Measurements from ENCODE around the gene PRR16.

The PRR16 gene

GRCh38 chr5:120682851-120683250, 218.8 kb downstream of the PRR16 start:
- Histone ChIP-seq H2AFZ (ENCODE audit: low read depth, low read length, severe bottlenecking) (no peak overlapping the region), H3K79me2 (ENCODE audit: insufficient read depth, low read length) (no peaks in the 10 kb centered on the region), H3K4me3 (ENCODE audit: insufficient read depth, low read length, poor library complexity, severe bottlenecking) (no peak overlapping the region), H3K9ac (ENCODE audit: low read length) (no peak overlapping the region), H3K4me2 (ENCODE audit: low read depth, low read length, poor library complexity, severe bottlenecking) (no peak overlapping the region), H3K27ac (ENCODE audit: low read depth, low read length) (no peak overlapping the region), H3K36me3 (ENCODE audit: low read length) (no peaks in the 10 kb centered on the region), H3F3A (ENCODE audit: insufficient read depth) (no peaks in the 10 kb centered on the region), H3K27me3 (ENCODE audit: low read length) (no peaks in the 10 kb centered on the region), H3K9me2 (replicated peaks; ENCODE audit: insufficient read depth, low read length) (no peaks in the 10 kb centered on the region), H3K9me3 (ENCODE audit: insufficient read depth, low read length) (no peaks in the 10 kb centered on the region), H4K20me1 (ENCODE audit: low read depth, low read length) (no peaks in the 10 kb centered on the region)
- TF ChIP-seq CTCF (IDR thresholded peaks at IDR 0.05; ENCODE audit: insufficient read depth, low read length, poor library complexity, severe bottlenecking) (no peak), EZH2phosphoT487 (conservative IDR thresholded peaks at IDR 0.05; ENCODE audit: low read length) (no peak)

- Histone ChIP-seq H3K36me3 (ENCODE audit: low read length) (no peaks in the 10 kb centered on the region), H3K27me3 (ENCODE audit: low read length) (no peaks in the 10 kb centered on the region), H3K9me3 (ENCODE audit: insufficient read depth, low read length) (no peaks in the 10 kb centered on the region), H4K20me1 (ENCODE audit: low read depth, low read length) (no peaks in the 10 kb centered on the region), H2AFZ (ENCODE audit: low read depth, low read length, severe bottlenecking) (no peak overlapping the region), H3K9me2 (replicated peaks; ENCODE audit: insufficient read depth, low read length) (no peaks in the 10 kb centered on the region), H3K9ac (ENCODE audit: low read length) (no peak overlapping the region), H3K79me2 (ENCODE audit: insufficient read depth, low read length) (no peaks in the 10 kb centered on the region), H3F3A (ENCODE audit: insufficient read depth) (no peaks in the 10 kb centered on the region), H3K27ac (ENCODE audit: low read depth, low read length) (no peak overlapping the region), H3K4me2 (ENCODE audit: low read depth, low read length, poor library complexity, severe bottlenecking) (no peak overlapping the region), H3K4me3 (ENCODE audit: insufficient read depth, low read length, poor library complexity, severe bottlenecking) (no peak overlapping the region)
- TF ChIP-seq CTCF (IDR thresholded peaks at IDR 0.05; ENCODE audit: insufficient read depth, low read length, poor library complexity, severe bottlenecking), result no peak
- TF ChIP-seq EZH2phosphoT487 (conservative IDR thresholded peaks at IDR 0.05; ENCODE audit: low read length), result no peak
Measured at GRCh38 chr5:120683580-120683979, 219.5 kb downstream of the PRR16 start.

- no peaks in the 10 kb centered on the region for H3F3A ChIP-seq (ENCODE audit: insufficient read depth)
- H3K9me3 ChIP-seq (ENCODE audit: insufficient read depth, low read length), result no peaks in the 10 kb centered on the region
- H2AFZ ChIP-seq (ENCODE audit: low read depth, low read length, severe bottlenecking), result no peak overlapping the region
- no peaks in the 10 kb centered on the region for H4K20me1 ChIP-seq (ENCODE audit: low read depth, low read length)
- TF ChIP-seq CTCF (IDR thresholded peaks at IDR 0.05; ENCODE audit: insufficient read depth, low read length, poor library complexity, severe bottlenecking), result no peak
- TF ChIP-seq EZH2phosphoT487 (conservative IDR thresholded peaks at IDR 0.05; ENCODE audit: low read length), result no peak
- no peaks in the 10 kb centered on the region for H3K9me2 ChIP-seq (replicated peaks; ENCODE audit: insufficient read depth, low read length)
- H3K9ac ChIP-seq (ENCODE audit: low read length), result no peak overlapping the region
- H3K27me3 ChIP-seq (ENCODE audit: low read length), result no peaks in the 10 kb centered on the region
- no peaks in the 10 kb centered on the region for H3K79me2 ChIP-seq (ENCODE audit: insufficient read depth, low read length)
- no peaks in the 10 kb centered on the region for H3K36me3 ChIP-seq (ENCODE audit: low read length)
- H3K4me2 ChIP-seq (ENCODE audit: low read depth, low read length, poor library complexity, severe bottlenecking), result no peak overlapping the region
- H3K27ac ChIP-seq (ENCODE audit: low read depth, low read length), result no peak overlapping the region
- H3K4me3 ChIP-seq (ENCODE audit: insufficient read depth, low read length, poor library complexity, severe bottlenecking), result no peak overlapping the region
Measured at GRCh38 chr5:120684213-120684612, 220.1 kb downstream of the PRR16 start.
